PC-3 (cell line): ENCODE results near the gene SLC25A47. TPM values are rescaled to one million over a fixed set of nuclear protein-coding genes. Genes with fewer than 3 reads are reported as not detected.

Experiments
- ATAC-seq: fragments of 200-7000 bp; cut with Tn5 transposase; 2 replicates; pipeline ENCODE4 v1.9.1; 2020; ENCODE audit warnings: mild to moderate bottlenecking, moderate library complexity
- BruUV-seq: library from RNA; stranded (reverse); fragments of 400-500 nt; replicated peaks from 2 replicates; lab custom pipeline; 2021; lab: Mats Ljungman, UMichigan
- CTCF ChIA-PET: fragments of 300-600 bp; sonication (Branson Sonifier 250); formaldehyde crosslinking; loops from one replicate; lab custom pipeline; 2022; ENCODE audit warnings: antibody characterized with exemption; lab: Charles Lee
- POLR2A ChIA-PET: fragments of 300-600 bp; sonication (Branson Sonifier 250); formaldehyde crosslinking; loops from one replicate; lab custom pipeline; 2022; ENCODE audit warnings: antibody characterized with exemption; ENCODE audit not compliant: unreplicated experiment; lab: Charles Lee
- DNase-seq: peaks from one replicate; pipeline ENCODE4 v3.0.0-alpha.2; 2015
- H2AFZ ChIP-seq: fragments of 300-600 bp; sonication (generic); 2 replicates; pipeline ENCODE4 v1.6.0; 2016; ENCODE audit warnings: antibody characterized with exemption, low read length
- H3F3A ChIP-seq: fragments of 300-600 bp; sonication (generic); one replicate; pipeline ENCODE4 v1.6.0; 2017; ENCODE audit warnings: antibody characterized with exemption, low read length, control low read depth, mild to moderate bottlenecking; ENCODE audit not compliant: unreplicated experiment
- H3K27ac ChIP-seq: fragments of 300-600 bp; sonication (generic); 2 replicates; pipeline ENCODE4 v1.5.1; 2016; ENCODE audit warnings: mild to moderate bottlenecking, low read length
- H3K27me3 ChIP-seq: fragments of 300-600 bp; sonication (generic); 2 replicates; pipeline ENCODE4 v1.6.1; 2016; ENCODE audit warnings: low read length, mixed read lengths
- H3K36me3 ChIP-seq: fragments of 300-600 bp; sonication (generic); 2 replicates; pipeline ENCODE4 v1.6.1; 2016; ENCODE audit warnings: low read depth, mixed run types, low read length, mixed read lengths
- H3K4me1 ChIP-seq: fragments of 300-600 bp; sonication (generic); 2 replicates; pipeline ENCODE4 v1.5.1; 2016; ENCODE audit warnings: low read length; ENCODE audit not compliant: insufficient read depth
- H3K4me2 ChIP-seq: fragments of 300-600 bp; sonication (generic); 2 replicates; pipeline ENCODE4 v1.6.0; 2016; ENCODE audit warnings: low read length
- H3K4me3 ChIP-seq: fragments of 300-600 bp; sonication (generic); 2 replicates; pipeline ENCODE4 v1.5.1; 2016; ENCODE audit warnings: mild to moderate bottlenecking, low read length, mixed read lengths
- H3K79me2 ChIP-seq: fragments of 300-600 bp; sonication (generic); 2 replicates; pipeline ENCODE4 v1.6.1; 2017; ENCODE audit warnings: low read length, mixed read lengths
- H3K9ac ChIP-seq: fragments of 300-600 bp; sonication (generic); 2 replicates; pipeline ENCODE4 v1.6.0; 2016; ENCODE audit warnings: mild to moderate bottlenecking, low read length
- H3K9me2 ChIP-seq: fragments of 300-600 bp; sonication (generic); replicated peaks from 2 replicates; pipeline ENCODE4 v1.6.1; 2016; ENCODE audit warnings: mixed run types, low read length, mixed read lengths
- H3K9me3 ChIP-seq: fragments of 300-600 bp; sonication (generic); 2 replicates; pipeline ENCODE4 v1.6.1; 2016; ENCODE audit warnings: low read length, mixed read lengths
- H4K20me1 ChIP-seq: fragments of 300-600 bp; sonication (generic); 2 replicates; pipeline ENCODE4 v1.6.1; 2016; ENCODE audit warnings: low read length, mixed read lengths
- CTCF ChIP-seq: fragments of 300-600 bp; sonication (generic); conservative IDR thresholded peaks from 2 replicates; pipeline ENCODE4 v1.5.1; 2017; ENCODE audit warnings: antibody characterized with exemption, low read depth, mild to moderate bottlenecking, low read length
- EZH2 ChIP-seq: fragments of 300-600 bp; sonication (generic); IDR thresholded peaks from one replicate; pipeline ENCODE4 v1.6.1; 2017; ENCODE audit warnings: antibody characterized with exemption, mild to moderate bottlenecking, low read length; ENCODE audit not compliant: unreplicated experiment
- EZH2phosphoT487 ChIP-seq: fragments of 300-600 bp; sonication (generic); IDR thresholded peaks from 2 replicates; pipeline ENCODE4 v1.6.1; 2018; ENCODE audit warnings: mild to moderate bottlenecking, antibody characterized with exemption, low read length, borderline replicate concordance
- intact Hi-C: fragments of 100-400 bp; cut with micrococcal nuclease; formaldehyde crosslinking; loops from 2 replicates; pipeline ENCODE4 v1.9.0; 2023
- total RNA-seq: library from RNA; depleted of rRNA; stranded (reverse); fragments of >200 nt; gene quantifications from 2 replicates; pipeline ENCODE4 v1.2.3, GENCODE V29; 2014

Gene SLC25A47
- total RNA-seq, 1 experiment from 2014 or later: 0.07 TPM

- no peak overlapping the region for H2AFZ ChIP-seq
- no peaks in the 10 kb centered on the region for H3K36me3 ChIP-seq
- H4K20me1 ChIP-seq: no peaks in the 10 kb centered on the region
- H3K4me3 ChIP-seq: no peak overlapping the region
- no peaks in the 10 kb centered on the region for H3K27me3 ChIP-seq
- no peaks in the 10 kb centered on the region for H3K4me1 ChIP-seq
- intact Hi-C loops: no loop called here
- no peak overlapping the region for H3K27ac ChIP-seq
- H3K9ac ChIP-seq: no peak overlapping the region
- ChIA-PET POLR2A (no interaction called here), CTCF (no interaction called here)
- H3K79me2 ChIP-seq: no peaks in the 10 kb centered on the region
- TF ChIP-seq EZH2phosphoT487: no peak
- no peak for TF ChIP-seq EZH2
- no peak for TF ChIP-seq CTCF
- no peaks in the 10 kb centered on the region for H3K9me3 ChIP-seq
- H3K9me2 ChIP-seq: no peaks in the 10 kb centered on the region
- no peak for ATAC-seq
- no peaks in the 10 kb centered on the region for H3F3A ChIP-seq
- BruUV-seq: no TSS peak
- no peak overlapping the region for H3K4me2 ChIP-seq
- DNase-seq: no peak
These were observed 30.2 kb upstream of the SLC25A47 start for GRCh38 chr14:100292776-100293461.

- Histone ChIP-seq H3K9me2 (no peaks in the 10 kb centered on the region), H3F3A (no peaks in the 10 kb centered on the region), H3K36me3 (no peaks in the 10 kb centered on the region), H3K9me3 (no peaks in the 10 kb centered on the region), H3K4me1 (no peaks in the 10 kb centered on the region), H4K20me1 (no peaks in the 10 kb centered on the region), H2AFZ (no peak overlapping the region), H3K27me3 (no peaks in the 10 kb centered on the region), H3K4me2 (no peak overlapping the region), H3K9ac (no peak overlapping the region), H3K27ac (no peak overlapping the region), H3K79me2 (no peaks in the 10 kb centered on the region), H3K4me3 (no peak overlapping the region)
- TF ChIP-seq CTCF (no peak), EZH2 (no peak), EZH2phosphoT487 (no peak)
- ChIA-PET POLR2A (no interaction called here), CTCF (no interaction called here)
- no TSS peak for BruUV-seq
- DNase-seq: no peak
- intact Hi-C loops: no loop called here
- ATAC-seq: no peak
These were observed 29.5 kb upstream of the SLC25A47 start for GRCh38 chr14:100293497-100294212.
